T-helper 1 cell (primary cell): ENCODE measurements around the gene NDUFB5.
A peak's percentile ranks its signal among the peaks of the same experiment; 100 is the strongest.
"Not testable (repeated sequence)": the region's sequence is repeated elsewhere in the genome, so short reads cannot be mapped to it uniquely, and the experiment has no call there.

Experiments
- DNase-seq, 5 donors: peaks; one replicate each; pipeline ENCODE4 v3.0.0-alpha.2; 2012 to 2020

NDUFB5 gene

GRCh38 chr3:179640469-179640868, 35.9 kb downstream of the NDUFB5 start:
- DNase-seq = no peak

- no peak for DNase-seq
Measured at GRCh38 chr3:179642871-179643270, 38.3 kb downstream of the NDUFB5 start.

- not testable (repeated sequence) for DNase-seq
Measured at GRCh38 chr3:179643837-179644236, 39.2 kb downstream of the NDUFB5 start.

- no peak for DNase-seq
Measured at GRCh38 chr3:179646177-179646576, 41.6 kb downstream of the NDUFB5 start.

- no peak for DNase-seq
Measured at GRCh38 chr3:179651687-179652446, 47.3 kb downstream of the NDUFB5 start.

- DNase-seq = peak in 4 of 5 donors; percentile 28 to 72 (median 44)
Measured at GRCh38 chr3:179652447-179653095, 48.0 kb downstream of the NDUFB5 start, which contains the start of gene USP13. TSS of gene USP13 (plus strand) at chr3:179653040. CDS start at chr3:179653226, 186 bp downstream.

GRCh38 chr3:179653096-179653797, 48.7 kb downstream of the NDUFB5 start:
- DNase-seq = peak; percentile 20 to 77 (median 44)

GRCh38 chr3:179655236-179655635, 50.6 kb downstream of the NDUFB5 start:
- no peak for DNase-seq

GRCh38 chr3:179658606-179659005, 54.0 kb downstream of the NDUFB5 start:
- no peak for DNase-seq

- DNase-seq = no peak
Measured at GRCh38 chr3:179660872-179661271, 56.3 kb downstream of the NDUFB5 start.

- DNase-seq = no peak
Measured at GRCh38 chr3:179661777-179662176, 57.2 kb downstream of the NDUFB5 start.

GRCh38 chr3:179663093-179663492, 58.5 kb downstream of the NDUFB5 start:
- DNase-seq = no peak

GRCh38 chr3:179666030-179666429, 61.4 kb downstream of the NDUFB5 start:
- DNase-seq = no peak

- DNase-seq = no peak
Measured at GRCh38 chr3:179666436-179667035, 61.9 kb downstream of the NDUFB5 start.

GRCh38 chr3:179668429-179668828, 63.8 kb downstream of the NDUFB5 start:
- DNase-seq = no peak

- no peak for DNase-seq
Measured at GRCh38 chr3:179670311-179670710, 65.7 kb downstream of the NDUFB5 start.

- no peak for DNase-seq
Measured at GRCh38 chr3:179671309-179671708, 66.7 kb downstream of the NDUFB5 start.

- no peak for DNase-seq
Measured at GRCh38 chr3:179671747-179672242, 67.2 kb downstream of the NDUFB5 start.

GRCh38 chr3:179672918-179673317, 68.3 kb downstream of the NDUFB5 start:
- DNase-seq = no peak

- no peak for DNase-seq
Measured at GRCh38 chr3:179673523-179673922, 68.9 kb downstream of the NDUFB5 start.

GRCh38 chr3:179676081-179676480, 71.5 kb downstream of the NDUFB5 start:
- no peak for DNase-seq
